Spleen (tissue), 11 donors: ENCODE measurements around the gene FERMT2. TPM values are rescaled to one million over a fixed set of nuclear protein-coding genes. Genes with fewer than 3 reads are reported as not detected.

Experiments used
- DNase-seq: peaks from one replicate; pipeline ENCODE4 v3.0.0-alpha.2; 2020
- H3K27ac ChIP-seq, 8 donors: fragments of 200-600 bp; sonication (generic) in 7 of 8; 1 replicate in 4 of 8; 2 replicates in 4 of 8; pipeline versions ENCODE4 v1.5.0 to v1.8.0; 2016 to 2021; ENCODE audit warnings: inconsistent platforms in 4 of 8, mild to moderate bottlenecking in 4 of 8, moderate library complexity in 1 of 8
- H3K27me3 ChIP-seq, 7 donors: fragments of 200-600 bp; sonication (generic) in 6 of 7; replicated peaks in 1 of 7; 1 replicate in 4 of 7; 2 replicates in 3 of 7; pipeline versions ENCODE4 v1.5.0 to v1.8.0; 2016 to 2021; ENCODE audit warnings: inconsistent platforms in 3 of 7, mild to moderate bottlenecking in 1 of 7
- H3K36me3 ChIP-seq, 6 donors: fragments of 200-600 bp; sonication (generic) in 5 of 6; 1 replicate in 4 of 6; 2 replicates in 2 of 6; pipeline versions ENCODE4 v1.5.0 to v1.8.0; 2016 to 2021; ENCODE audit warnings: inconsistent platforms in 2 of 6
- H3K4me1 ChIP-seq, 6 donors: fragments of 200-600 bp; sonication (generic) in 5 of 6; 1 replicate in 3 of 6; 2 replicates in 3 of 6; pipeline versions ENCODE4 v1.5.0 to v1.8.0; 2016 to 2021; ENCODE audit warnings: inconsistent platforms in 3 of 6
- H3K4me3 ChIP-seq, 8 donors: fragments of 200-600 bp; sonication (generic) in 7 of 8; 1 replicate in 4 of 8; 2 replicates in 4 of 8; pipeline versions ENCODE4 v1.5.0 to v1.8.0; 2016 to 2021; ENCODE audit warnings: inconsistent platforms in 4 of 8, mild to moderate bottlenecking in 4 of 8, moderate library complexity in 2 of 8
- H3K9me3 ChIP-seq, 8 donors: fragments of 200-600 bp; sonication (generic) in 7 of 8; 1 replicate in 4 of 8; 2 replicates in 4 of 8; pipeline versions ENCODE4 v1.5.0 to v1.8.0; 2016 to 2021; ENCODE audit warnings: inconsistent platforms in 4 of 8
- CTCF ChIP-seq, 11 experiments: fragments of 200-600 bp in 7 of 11; fragments of 450-650 bp in 4 of 11; sonication (generic) in 4 of 11; IDR thresholded peaks in 8 of 11; conservative IDR thresholded peaks in 3 of 11; 1 replicate in 7 of 11; 2 replicates in 4 of 11; pipeline versions ENCODE4 v1.4.0 to v1.8.0; 2016 to 2021; ENCODE audit warnings: antibody characterized with exemption in 11 of 11, inconsistent platforms in 4 of 11, mild to moderate bottlenecking in 1 of 11
- POLR2A ChIP-seq, 3 donors: fragments of 450-650 bp; IDR thresholded peaks; one replicate each; pipeline ENCODE4 v1.5.1; 2017; ENCODE audit warnings: antibody characterized with exemption in 3 of 3, mild to moderate bottlenecking in 1 of 3
- POLR2AphosphoS5 ChIP-seq, 3 donors: sonication (generic); formaldehyde crosslinking; IDR thresholded peaks; one replicate each; pipeline ENCODE4 v1.5.1; 2017; ENCODE audit warnings: antibody characterized with exemption in 3 of 3
- WGBS, 5 donors: extraction: QIAGEN DNeasy Blood & Tissue Kit in 3 of 5; methylation state at CpG; one replicate each; pipeline versions ENCODE4 v1.1.5 to v1.1.7; 2013 to 2018; 5-methylcytosine and 5-hydroxymethylcytosine counted together
- intact Hi-C: fragments of 100-400 bp; cut with DNase I; formaldehyde crosslinking; loops from one replicate; pipeline ENCODE4 v1.15.0; 2023; ENCODE audit warnings: low total_unique reads
- polyA plus RNA-seq, 3 donors: library from polyadenylated mRNA; stranded (reverse); fragments of 200-250 nt; gene quantifications; one replicate each; pipeline ENCODE4 v1.2.1, GENCODE V29; 2013
- total RNA-seq, 7 donors: library from RNA; depleted of rRNA in 3 of 7; stranded (reverse); fragments of >200 nt in 3 of 7; fragmentation: NEBNext Ultra II Directional in 4 of 7; extraction: Animal tissue kit (Norgen Biotek cat#: 25700) in 4 of 7; gene quantifications; one replicate each; pipeline versions ENCODE4 v1.1.0 to v1.2.1, GENCODE V29; 2016 to 2021
- donor health status: healthy with polysubstance abuse.
- donor health status: DM: no; HTN: no; CAD: no; lungs with moderate emphysema.
- donor health status: DM: no; HTN: no; CAD: no.
- donor health status: Bipolar disorder and iron deficiency.
- donor health status: healthy.
- donor health status: DM: no; HTN: no; CAD: no.
- donor health status: DM: yes; HTN: yes; CAD: no.

Gene FERMT2
- total and polyA plus RNA-seq, 10 donors: 10.5 to 94.5 (median 52.7) TPM

DNA sequence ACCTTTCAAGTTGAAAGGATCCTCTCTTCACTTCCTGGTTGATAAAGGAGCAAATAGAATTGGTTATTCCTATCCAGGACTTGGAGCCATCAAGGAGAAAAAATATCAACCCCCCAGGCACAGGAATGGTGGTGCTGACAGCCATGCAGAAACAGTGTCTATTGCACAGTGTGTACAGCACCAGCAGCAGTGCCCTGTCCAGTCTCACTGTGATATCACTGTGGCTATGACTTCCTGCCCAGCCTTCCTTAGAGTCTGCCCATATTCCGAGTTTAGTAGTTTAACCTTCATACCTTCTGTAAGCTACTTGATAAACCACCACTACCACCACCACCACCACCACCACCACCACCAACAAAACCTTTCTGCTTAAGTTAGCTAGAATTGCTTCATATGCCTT is 45.1 kb upstream of the FERMT2 start:
- peaks cover 0 to 3% (median 0%) of the 10 kb centered on the region in 8 donors for H3K9me3 ChIP-seq
- H3K36me3 ChIP-seq: no peaks in the 10 kb centered on the region
- no peaks in the 10 kb centered on the region for H3K4me1 ChIP-seq
- 47 to 81% (median 56%) methylated on average over 1 of the region's 1 CpG for WGBS, 5 donors
- intact Hi-C loops: no loop called here
- no peak overlapping the region for H3K27ac ChIP-seq
- no peak overlapping the region for H3K4me3 ChIP-seq
- H3K27me3 ChIP-seq: no peaks in the 10 kb centered on the region
- TF ChIP-seq POLR2AphosphoS5 (IDR thresholded peaks at IDR 0.05) (no peak), CTCF (IDR thresholded peaks at IDR 0.05 in 8 of 11, conservative IDR thresholded peaks at IDR 0.05 in 3 of 11) (no peak), POLR2A (IDR thresholded peaks at IDR 0.05) (no peak)
- DNase-seq: no peak

- H3K27ac ChIP-seq: no peak overlapping the region
- TF ChIP-seq POLR2A (IDR thresholded peaks at IDR 0.05) (no peak), CTCF (IDR thresholded peaks at IDR 0.05 in 8 of 11, conservative IDR thresholded peaks at IDR 0.05 in 3 of 11) (no peak), POLR2AphosphoS5 (IDR thresholded peaks at IDR 0.05) (no peak)
- no peaks in the 10 kb centered on the region for H3K36me3 ChIP-seq
- intact Hi-C loops: no loop called here
- no peaks in the 10 kb centered on the region for H3K27me3 ChIP-seq
- DNase-seq: no peak
- WGBS, 5 donors: 87 to 90% (median 88%) methylated on average over 1 of the region's 1 CpG
- H3K9me3 ChIP-seq: peaks cover 0 to 3% (median 0%) of the 10 kb centered on the region in 8 donors
- H3K4me3 ChIP-seq: no peak overlapping the region
- no peaks in the 10 kb centered on the region for H3K4me1 ChIP-seq
Observed at GRCh38 chr14:52992236-52992870, 41.5 kb upstream of the FERMT2 start.

DNA sequence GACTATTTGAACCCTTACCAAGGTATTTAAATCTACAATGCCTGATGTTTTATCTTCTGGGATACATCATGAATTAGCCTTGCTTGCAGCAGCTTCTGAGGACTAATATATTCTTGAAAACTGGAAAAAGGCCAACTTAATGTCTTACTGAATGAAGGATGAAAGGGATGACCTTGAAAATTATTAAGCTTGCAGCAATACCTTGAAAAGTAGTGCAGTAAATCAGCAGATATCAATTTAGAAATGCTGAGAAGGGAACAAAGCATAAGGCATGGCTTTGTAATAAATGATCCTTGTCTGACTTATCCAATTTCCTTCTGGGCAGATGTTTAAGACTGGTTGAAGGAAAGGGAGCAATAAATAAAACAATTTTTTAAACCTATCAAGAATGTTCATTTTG is 37.3 kb upstream of the FERMT2 start:
- no peaks in the 10 kb centered on the region for H3K9me3 ChIP-seq
- TF ChIP-seq CTCF (IDR thresholded peaks at IDR 0.05 in 8 of 11, conservative IDR thresholded peaks at IDR 0.05 in 3 of 11) (no peak), POLR2A (IDR thresholded peaks at IDR 0.05) (no peak), POLR2AphosphoS5 (IDR thresholded peaks at IDR 0.05) (no peak)
- no peak overlapping the region for H3K27ac ChIP-seq
- no peaks in the 10 kb centered on the region for H3K4me1 ChIP-seq
- no peak for DNase-seq
- no peaks in the 10 kb centered on the region for H3K27me3 ChIP-seq
- H3K4me3 ChIP-seq: no peak overlapping the region
- no peaks in the 10 kb centered on the region for H3K36me3 ChIP-seq
- intact Hi-C loops: no loop called here

GRCh38 chr14:52987514-52987913 is 36.7 kb upstream of the FERMT2 start:
- intact Hi-C loops: no loop called here
- no peak for DNase-seq

More at GRCh38 chr14:52987514-52987913, 36.7 kb upstream of the FERMT2 start:
- no peaks in the 10 kb centered on the region for H3K4me1 ChIP-seq
- WGBS, 5 donors: 56 to 74% (median 63%) methylated on average over 3 of the region's 3 CpGs
- no peaks in the 10 kb centered on the region for H3K9me3 ChIP-seq
- H3K4me3 ChIP-seq: no peak overlapping the region
- H3K36me3 ChIP-seq: no peaks in the 10 kb centered on the region
- H3K27ac ChIP-seq: no peak overlapping the region
- TF ChIP-seq CTCF (IDR thresholded peaks at IDR 0.05 in 8 of 11, conservative IDR thresholded peaks at IDR 0.05 in 3 of 11) (no peak), POLR2A (IDR thresholded peaks at IDR 0.05) (no peak), POLR2AphosphoS5 (IDR thresholded peaks at IDR 0.05) (no peak)
- no peaks in the 10 kb centered on the region for H3K27me3 ChIP-seq
